ENCODE results near the gene IL13RA2. TPM values are rescaled to one million over a fixed set of nuclear protein-coding genes. Genes with fewer than 3 reads are reported as not detected.

Gene IL13RA2
- total and polyA plus RNA-seq, 2 of the 4 experiments (the other 2 are of a cell fraction) = under 0.01 to 0.14 TPM

DNA sequence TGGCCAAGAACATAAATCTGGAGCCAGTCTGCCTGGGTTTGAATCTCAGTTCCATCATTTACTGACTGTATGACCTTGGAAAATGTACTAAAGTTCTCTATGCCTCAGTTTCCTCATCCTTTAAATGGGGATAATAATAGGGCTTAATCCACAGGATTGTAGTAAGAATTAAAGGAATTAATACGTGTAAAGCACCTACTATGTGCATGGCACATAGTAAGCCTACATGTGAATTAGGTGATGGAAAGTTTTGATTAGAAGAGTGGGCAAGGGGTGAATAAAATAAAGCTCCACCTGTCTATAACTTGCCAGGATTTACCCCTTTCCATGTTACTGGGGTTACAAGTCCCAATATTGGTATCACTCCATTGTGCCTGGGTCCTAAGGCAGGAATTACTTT, 35.8 kb upstream of the IL13RA2 start:
- in situ Hi-C loops (cut with MboI; ENCODE audit: low sequenced_read_pairs) = no loop called here
- H2BK20ac ChIP-seq (ENCODE audit: low read depth, low read length) = no peak overlapping the region

More for the DNA sequence above, 35.8 kb upstream of the IL13RA2 start:
- ChIA-PET POLR2A (ENCODE audit: unreplicated experiment) (no interaction called here), CTCF (no interaction called here)
- Histone ChIP-seq H3K56ac (ENCODE audit: extremely low read depth, insufficient read depth, low read length) (no peak overlapping the region), H3K4ac (ENCODE audit: low read depth, low read length) (no peak overlapping the region), H3K27me3 (ENCODE audit: control insufficient read depth, insufficient read depth, low read length) (no peaks in the 10 kb centered on the region), H2BK120ac (ENCODE audit: low read depth, low read length) (no peak overlapping the region), H4K91ac (ENCODE audit: insufficient read depth, low read depth, low read length) (no peak overlapping the region), H3K27ac (ENCODE audit: insufficient read depth, low read length) (no peak overlapping the region), H3K4me2 (ENCODE audit: low read depth, low read length) (no peak overlapping the region), H4K8ac (ENCODE audit: low read depth in 2 of 2, low read length in 2 of 2) (no peak overlapping the region), H2AK9ac (replicated peaks; ENCODE audit: low read depth, low read length, poor library complexity) (no peak overlapping the region), H2AK5ac (ENCODE audit: low read depth, low read length) (no peak overlapping the region), H3K9me1 (ENCODE audit: insufficient read depth, low read length) (no peaks in the 10 kb centered on the region), H3K23ac (ENCODE audit: low read depth, low read length) (no peak overlapping the region), H3K14ac (replicated peaks; ENCODE audit: low read depth, low read length) (no peak overlapping the region), H3K9ac (ENCODE audit: low read depth, low read length) (no peak overlapping the region), H2AFZ (replicated peaks; ENCODE audit: low read length, poor library complexity) (no peak overlapping the region), H3K18ac (ENCODE audit: low read depth, low read length) (no peak overlapping the region), H3K9me3 (ENCODE audit: control insufficient read depth, insufficient read depth, low read length) (no peaks in the 10 kb centered on the region), H2BK5ac (ENCODE audit: low read depth, low read length, poor library complexity, severe bottlenecking) (no peak overlapping the region), H4K20me1 (ENCODE audit: insufficient read depth, low read length) (no peaks in the 10 kb centered on the region), H2BK15ac (ENCODE audit: low read depth, low read length) (no peak overlapping the region), H3K79me1 (ENCODE audit: low read depth in 1 of 2, low read length in 2 of 2) (no peaks in the 10 kb centered on the region), H4K5ac (ENCODE audit: low read depth, low read length) (no peak overlapping the region), H3K36me3 (ENCODE audit: control insufficient read depth, insufficient read depth, low read length) (no peaks in the 10 kb centered on the region), H3K4me3 (ENCODE audit: insufficient read depth, low read depth, low read length) (no peak overlapping the region), H3K4me1 (ENCODE audit: control insufficient read depth, insufficient read depth, low read length) (peaks cover 2% of the 10 kb centered on the region; the same call in 1 of the 2 replicates)
- dilution Hi-C loops (cut with HindIII; ENCODE audit: low sequenced_read_pairs, unreplicated experiment) (no loop called here), intact Hi-C loops (cut with micrococcal nuclease) (no loop called here)
- no TSS peak for BruUV-seq (replicated peaks)
- TF ChIP-seq MXI1 (IDR thresholded peaks at IDR 0.05; ENCODE audit: borderline replicate concordance, low read depth, low read length) (no peak), NFE2L2 (IDR thresholded peaks at IDR 0.05; ENCODE audit: low read depth, low read length) (no peak), POLR2A (IDR thresholded peaks at IDR 0.05; ENCODE audit: low read depth, low read length) (no peak)
- TF ChIP-seq, protein P1, sequence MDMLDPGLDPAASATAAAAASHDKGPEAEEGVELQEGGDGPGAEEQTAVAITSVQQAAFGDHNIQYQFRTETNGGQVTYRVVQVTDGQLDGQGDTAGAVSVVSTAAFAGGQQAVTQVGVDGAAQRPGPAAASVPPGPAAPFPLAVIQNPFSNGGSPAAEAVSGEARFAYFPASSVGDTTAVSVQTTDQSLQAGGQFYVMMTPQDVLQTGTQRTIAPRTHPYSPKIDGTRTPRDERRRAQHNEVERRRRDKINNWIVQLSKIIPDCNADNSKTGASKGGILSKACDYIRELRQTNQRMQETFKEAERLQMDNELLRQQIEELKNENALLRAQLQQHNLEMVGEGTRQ (IDR thresholded peaks at IDR 0.05; ENCODE audit: low read depth, low read length) = no peak
- TF ChIP-seq, protein P2, sequence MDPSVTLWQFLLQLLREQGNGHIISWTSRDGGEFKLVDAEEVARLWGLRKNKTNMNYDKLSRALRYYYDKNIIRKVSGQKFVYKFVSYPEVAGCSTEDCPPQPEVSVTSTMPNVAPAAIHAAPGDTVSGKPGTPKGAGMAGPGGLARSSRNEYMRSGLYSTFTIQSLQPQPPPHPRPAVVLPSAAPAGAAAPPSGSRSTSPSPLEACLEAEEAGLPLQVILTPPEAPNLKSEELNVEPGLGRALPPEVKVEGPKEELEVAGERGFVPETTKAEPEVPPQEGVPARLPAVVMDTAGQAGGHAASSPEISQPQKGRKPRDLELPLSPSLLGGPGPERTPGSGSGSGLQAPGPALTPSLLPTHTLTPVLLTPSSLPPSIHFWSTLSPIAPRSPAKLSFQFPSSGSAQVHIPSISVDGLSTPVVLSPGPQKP (IDR thresholded peaks at IDR 0.05; ENCODE audit: borderline replicate concordance, low read depth, low read length) = no peak
- DNase-seq = no peak
- WGBS, 2 experiments (ENCODE audit: extremely low coverage in 2 of 2, insufficient read length in 1 of 2) = no CpG with 5 or more reads among the region's 1 CpG
- no peak for ATAC-seq (ENCODE audit: low read depth)
